ENCODE measurements around the gene SLITRK2. TPM values are rescaled to one million over a fixed set of nuclear protein-coding genes. Genes with fewer than 3 reads are reported as not detected.

The SLITRK2 gene
- total and polyA plus RNA-seq, 10 of the 15 experiments (the other 5 are each of a cell fraction or from before 2014, with no cell fraction given) = not detected

DNA sequence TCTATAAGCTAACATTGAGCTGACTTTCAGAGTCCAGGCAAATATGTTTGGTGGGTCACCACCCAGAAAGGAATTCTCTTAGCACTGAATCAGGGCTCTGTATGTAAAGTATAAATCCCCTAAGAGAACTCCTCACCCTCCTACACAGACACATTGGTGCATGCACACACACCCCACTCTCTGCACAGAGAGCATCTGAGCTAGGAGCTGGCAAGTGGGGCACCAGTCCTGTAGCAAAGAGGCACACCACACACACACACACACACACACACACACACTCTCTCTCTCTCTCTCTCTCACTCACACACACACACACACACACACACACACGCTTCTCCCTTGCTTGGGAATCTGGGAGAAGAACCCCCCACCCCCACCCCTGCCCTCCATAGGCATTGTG, 3.2 kb downstream of the SLITRK2 start:
- Histone ChIP-seq H4K20me1 (ENCODE audit: control insufficient read depth, insufficient read depth) (no peaks in the 10 kb centered on the region), H3K9me3 (replicated peaks; ENCODE audit: control insufficient read depth, insufficient read depth, low read length) (no peaks in the 10 kb centered on the region; the same call in 2 of the 3 replicates), H3K79me2 (ENCODE audit: control insufficient read depth, insufficient read depth, low read length) (no peaks in the 10 kb centered on the region), H2AFZ (ENCODE audit: control insufficient read depth, low read depth, low read length) (no peak overlapping the region), H3K9ac (ENCODE audit: control insufficient read depth, insufficient read depth, low read length) (no peak overlapping the region), H3K4me1 (ENCODE audit: control insufficient read depth, insufficient read depth, low read length) (no peaks in the 10 kb centered on the region), H3K4me3 (no peak overlapping the region), H3K4me2 (ENCODE audit: control insufficient read depth, insufficient read depth) (no peak overlapping the region), H3K27ac (ENCODE audit: control insufficient read depth, insufficient read depth) (no peak overlapping the region), H3K36me3 (ENCODE audit: control insufficient read depth in 2 of 2, insufficient read depth in 2 of 2, low read length in 1 of 2) (no peaks in the 10 kb centered on the region), H3K27me3 (replicated peaks in 1 of 2; ENCODE audit: control insufficient read depth in 2 of 2, insufficient read depth in 2 of 2, low read length in 1 of 2) (no peaks in the 10 kb centered on the region)
- DNase-seq (ENCODE audit: low read depth, low spot score) (no peak), FAIRE-seq (no peak), ATAC-seq (no peak)
- BruUV-seq (replicated peaks) = no TSS peak
- WGBS (ENCODE audit: insufficient coverage, insufficient replicate concordance, low lambda C conversion rate, missing lambda C conversion rate) = no CpG with 5 or more reads among the region's 1 CpG
- ChIA-PET CTCF (interaction anchor here (1.2 kb wide), 1 partner anchor 9 kb away, joined by 3 read pairs; no protein-coding TSS in a partner anchor), SMC1A (ENCODE audit: uncharacterized antibody, unreplicated experiment) (no interaction called here), RAD21 (ENCODE audit: unreplicated experiment) (no interaction called here), POLR2A (no interaction called here)
- intact Hi-C loops (cut with micrococcal nuclease; ENCODE audit: unreplicated experiment) (no loop called here), in situ Hi-C loops (cut with MboI) (no loop called here)
- no peak for TF ChIP-seq HDAC2 (IDR thresholded peaks at IDR 0.05)
- TF ChIP-seq MXI1 (IDR thresholded peaks at IDR 0.05; ENCODE audit: low read depth, low read length) = no peak
- TF ChIP-seq NR2C2 (IDR thresholded peaks at IDR 0.05; ENCODE audit: borderline replicate concordance, control insufficient read depth, insufficient read length, low read depth) = no peak
- no peak for TF ChIP-seq YY1 (IDR thresholded peaks at IDR 0.05; ENCODE audit: low read depth, low read length)
- TF ChIP-seq TCF7 (IDR thresholded peaks at IDR 0.05; ENCODE audit: borderline replicate concordance) = no peak
- TF ChIP-seq JUNB (IDR thresholded peaks at IDR 0.05) = no peak
- TF ChIP-seq, protein P1, sequence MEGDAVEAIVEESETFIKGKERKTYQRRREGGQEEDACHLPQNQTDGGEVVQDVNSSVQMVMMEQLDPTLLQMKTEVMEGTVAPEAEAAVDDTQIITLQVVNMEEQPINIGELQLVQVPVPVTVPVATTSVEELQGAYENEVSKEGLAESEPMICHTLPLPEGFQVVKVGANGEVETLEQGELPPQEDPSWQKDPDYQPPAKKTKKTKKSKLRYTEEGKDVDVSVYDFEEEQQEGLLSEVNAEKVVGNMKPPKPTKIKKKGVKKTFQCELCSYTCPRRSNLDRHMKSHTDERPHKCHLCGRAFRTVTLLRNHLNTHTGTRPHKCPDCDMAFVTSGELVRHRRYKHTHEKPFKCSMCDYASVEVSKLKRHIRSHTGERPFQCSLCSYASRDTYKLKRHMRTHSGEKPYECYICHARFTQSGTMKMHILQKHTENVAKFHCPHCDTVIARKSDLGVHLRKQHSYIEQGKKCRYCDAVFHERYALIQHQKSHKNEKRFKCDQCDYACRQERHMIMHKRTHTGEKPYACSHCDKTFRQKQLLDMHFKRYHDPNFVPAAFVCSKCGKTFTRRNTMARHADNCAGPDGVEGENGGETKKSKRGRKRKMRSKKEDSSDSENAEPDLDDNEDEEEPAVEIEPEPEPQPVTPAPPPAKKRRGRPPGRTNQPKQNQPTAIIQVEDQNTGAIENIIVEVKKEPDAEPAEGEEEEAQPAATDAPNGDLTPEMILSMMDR (IDR thresholded peaks at IDR 0.05 in 2 of 3, conservative IDR thresholded peaks at IDR 0.05 in 1 of 3; ENCODE audit: control insufficient read depth in 2 of 3, extremely low read depth in 1 of 3, insufficient read depth in 1 of 3, low read depth in 3 of 3, low read length in 3 of 3) = no peak
- TF ChIP-seq BHLHE40 (IDR thresholded peaks at IDR 0.05; ENCODE audit: borderline replicate concordance in 1 of 2, low read depth in 2 of 2, low read length in 1 of 2) = no peak
- no peak for TF ChIP-seq E2F4 (IDR thresholded peaks at IDR 0.05; ENCODE audit: low read depth, low read length)
- TF ChIP-seq, protein P2, sequence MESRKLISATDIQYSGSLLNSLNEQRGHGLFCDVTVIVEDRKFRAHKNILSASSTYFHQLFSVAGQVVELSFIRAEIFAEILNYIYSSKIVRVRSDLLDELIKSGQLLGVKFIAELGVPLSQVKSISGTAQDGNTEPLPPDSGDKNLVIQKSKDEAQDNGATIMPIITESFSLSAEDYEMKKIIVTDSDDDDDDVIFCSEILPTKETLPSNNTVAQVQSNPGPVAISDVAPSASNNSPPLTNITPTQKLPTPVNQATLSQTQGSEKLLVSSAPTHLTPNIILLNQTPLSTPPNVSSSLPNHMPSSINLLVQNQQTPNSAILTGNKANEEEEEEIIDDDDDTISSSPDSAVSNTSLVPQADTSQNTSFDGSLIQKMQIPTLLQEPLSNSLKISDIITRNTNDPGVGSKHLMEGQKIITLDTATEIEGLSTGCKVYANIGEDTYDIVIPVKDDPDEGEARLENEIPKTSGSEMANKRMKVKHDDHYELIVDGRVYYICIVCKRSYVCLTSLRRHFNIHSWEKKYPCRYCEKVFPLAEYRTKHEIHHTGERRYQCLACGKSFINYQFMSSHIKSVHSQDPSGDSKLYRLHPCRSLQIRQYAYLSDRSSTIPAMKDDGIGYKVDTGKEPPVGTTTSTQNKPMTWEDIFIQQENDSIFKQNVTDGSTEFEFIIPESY (IDR thresholded peaks at IDR 0.05) = no peak
- TF ChIP-seq CHD2 (IDR thresholded peaks at IDR 0.05; ENCODE audit: borderline replicate concordance, low read depth, low read length) = no peak
- no peak for TF ChIP-seq RCOR1 (conservative IDR thresholded peaks at IDR 0.05; ENCODE audit: low read depth, low read length)
- TF ChIP-seq, protein P3, sequence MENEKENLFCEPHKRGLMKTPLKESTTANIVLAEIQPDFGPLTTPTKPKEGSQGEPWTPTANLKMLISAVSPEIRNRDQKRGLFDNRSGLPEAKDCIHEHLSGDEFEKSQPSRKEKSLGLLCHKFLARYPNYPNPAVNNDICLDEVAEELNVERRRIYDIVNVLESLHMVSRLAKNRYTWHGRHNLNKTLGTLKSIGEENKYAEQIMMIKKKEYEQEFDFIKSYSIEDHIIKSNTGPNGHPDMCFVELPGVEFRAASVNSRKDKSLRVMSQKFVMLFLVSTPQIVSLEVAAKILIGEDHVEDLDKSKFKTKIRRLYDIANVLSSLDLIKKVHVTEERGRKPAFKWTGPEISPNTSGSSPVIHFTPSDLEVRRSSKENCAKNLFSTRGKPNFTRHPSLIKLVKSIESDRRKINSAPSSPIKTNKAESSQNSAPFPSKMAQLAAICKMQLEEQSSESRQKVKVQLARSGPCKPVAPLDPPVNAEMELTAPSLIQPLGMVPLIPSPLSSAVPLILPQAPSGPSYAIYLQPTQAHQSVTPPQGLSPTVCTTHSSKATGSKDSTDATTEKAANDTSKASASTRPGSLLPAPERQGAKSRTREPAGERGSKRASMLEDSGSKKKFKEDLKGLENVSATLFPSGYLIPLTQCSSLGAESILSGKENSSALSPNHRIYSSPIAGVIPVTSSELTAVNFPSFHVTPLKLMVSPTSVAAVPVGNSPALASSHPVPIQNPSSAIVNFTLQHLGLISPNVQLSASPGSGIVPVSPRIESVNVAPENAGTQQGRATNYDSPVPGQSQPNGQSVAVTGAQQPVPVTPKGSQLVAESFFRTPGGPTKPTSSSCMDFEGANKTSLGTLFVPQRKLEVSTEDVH (IDR thresholded peaks at IDR 0.05; ENCODE audit: low read depth, partially characterized antibody) = no peak
- TF ChIP-seq CHD1 (IDR thresholded peaks at IDR 0.05; ENCODE audit: low read depth, low read length) = no peak
- no peak for TF ChIP-seq EED (IDR thresholded peaks at IDR 0.05; ENCODE audit: low read depth)
- no peak for TF ChIP-seq STAT3 (IDR thresholded peaks at IDR 0.05; ENCODE audit: low read depth, low read length)
- no peak for TF ChIP-seq MTA2 (IDR thresholded peaks at IDR 0.05; ENCODE audit: low read depth)
- TF ChIP-seq CBX5 (IDR thresholded peaks at IDR 0.05; ENCODE audit: low read depth) = no peak
- no peak for TF ChIP-seq FOS (IDR thresholded peaks at IDR 0.05; ENCODE audit: borderline replicate concordance, extremely low read depth, insufficient read length)
